ENCODE data around the gene APOC3.
"Not testable (repeated sequence)": the region's sequence is repeated elsewhere in the genome, so short reads cannot be mapped to it uniquely, and the experiment has no call there.

The APOC3 gene

GRCh38 chr11:116801662-116802061 lies 28.0 kb upstream of the APOC3 start:
- not testable (repeated sequence) for DNase-seq (ENCODE audit: low read depth in 2 of 2, low spot score in 1 of 2)

DNA sequence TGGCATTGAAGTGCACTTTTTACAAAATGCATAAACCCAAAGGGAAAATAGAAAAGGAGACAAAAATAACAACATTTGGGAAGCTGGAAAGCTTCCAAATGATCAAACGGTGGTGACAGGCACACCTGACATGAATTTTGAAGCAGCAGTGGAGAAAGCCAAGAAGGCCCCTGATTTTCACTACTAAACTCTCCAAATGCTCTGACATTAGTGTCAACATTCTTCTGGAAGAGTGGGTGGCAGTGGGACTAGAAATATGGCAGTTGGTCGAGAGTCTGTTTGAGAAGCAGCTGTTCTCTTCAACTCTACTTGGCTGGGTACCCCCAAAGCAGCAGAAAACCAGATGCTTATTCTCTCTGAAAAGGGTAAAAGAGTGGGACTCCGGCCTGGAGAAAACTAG lies 25.7 kb upstream of the APOC3 start:
- DNase-seq (ENCODE audit: low read depth in 2 of 2, low spot score in 1 of 2): no peak

GRCh38 chr11:116807601-116808261 lies 22.0 kb upstream of the APOC3 start:
- DNase-seq (ENCODE audit: low read depth in 2 of 2, low spot score in 1 of 2): no peak

DNA sequence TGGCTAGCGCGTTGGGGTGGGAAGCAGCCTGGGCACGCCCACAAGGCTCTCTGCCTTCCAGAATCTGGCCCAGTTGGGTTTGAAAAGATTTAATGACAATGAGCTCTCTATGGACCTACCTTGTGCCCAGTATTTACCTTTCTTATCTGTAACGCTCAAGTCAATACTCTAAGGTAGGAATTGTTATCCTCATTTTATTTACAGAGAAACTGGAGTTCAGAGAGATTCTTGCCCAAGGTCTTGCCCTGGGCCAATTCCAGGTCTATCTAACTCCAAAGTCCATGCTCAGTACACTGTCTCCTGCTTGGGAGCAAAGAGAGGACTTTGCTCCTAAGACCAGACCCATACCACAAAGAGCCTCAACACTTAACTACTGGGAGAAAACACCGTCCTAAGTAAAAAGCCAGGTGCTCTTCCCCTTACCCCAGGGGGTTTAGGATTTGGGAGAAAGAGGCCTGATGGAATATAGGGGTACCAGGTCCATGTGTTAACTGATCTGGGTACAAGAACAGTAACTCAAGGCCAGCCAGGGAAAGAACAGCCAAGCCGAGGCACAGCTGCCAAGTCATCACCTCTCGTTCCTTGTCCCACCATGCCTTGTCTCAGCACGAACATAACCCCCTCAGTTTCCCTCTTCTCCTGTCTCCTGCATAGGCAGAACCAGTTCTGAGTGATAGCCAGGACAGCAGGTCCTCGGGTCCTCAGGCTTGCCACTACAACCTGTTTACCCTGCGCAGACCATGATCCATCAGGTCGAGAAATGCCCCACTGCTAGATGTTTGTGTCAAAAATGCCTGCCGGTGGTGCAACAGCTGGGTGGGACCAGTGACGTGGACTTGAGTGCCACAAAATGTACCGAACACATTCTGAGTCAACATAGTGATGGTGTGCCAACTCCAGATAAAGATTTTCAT lies 21.2 kb upstream of the APOC3 start:
- DNase-seq (ENCODE audit: low read depth in 2 of 2, low spot score in 1 of 2): no peak

DNA sequence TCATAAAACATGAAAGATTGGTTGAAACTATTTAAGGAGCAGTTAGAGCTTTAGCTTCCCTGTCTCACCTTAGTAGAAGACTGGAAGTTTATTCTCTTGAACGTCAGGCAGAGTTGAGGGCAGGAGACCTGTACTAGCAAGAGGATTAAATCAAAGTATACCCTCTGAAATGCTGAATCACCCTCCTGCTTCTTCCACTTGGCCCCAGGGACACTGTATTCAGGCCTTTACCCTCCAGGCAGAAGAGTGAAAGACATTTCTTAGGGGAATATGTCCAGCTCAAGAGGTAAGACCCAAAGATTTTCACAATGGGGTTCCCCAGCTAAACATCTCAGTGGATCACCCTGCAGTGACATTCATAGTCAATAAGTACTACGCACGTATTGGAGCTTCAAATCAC lies 18.5 kb upstream of the APOC3 start:
- no peak for DNase-seq (ENCODE audit: low read depth in 2 of 2, low spot score in 1 of 2)

DNA sequence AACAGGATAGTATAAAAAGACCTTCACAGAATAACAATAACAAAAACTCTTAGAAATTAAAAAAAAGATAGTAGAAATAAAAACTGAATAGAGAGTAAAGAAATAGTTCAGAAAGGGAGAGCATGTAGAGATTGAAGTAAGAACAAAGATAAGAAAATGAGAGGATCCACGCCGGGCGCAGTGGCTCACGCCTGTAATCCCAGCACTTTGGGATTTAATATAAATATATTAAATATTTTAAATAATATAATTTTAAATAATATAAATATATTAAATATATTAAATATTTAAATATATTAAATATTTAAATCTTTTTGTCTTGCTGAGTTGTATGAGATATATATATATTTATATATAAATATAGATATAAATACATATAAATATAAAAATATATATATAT lies 17.6 kb upstream of the APOC3 start:
- DNase-seq (ENCODE audit: low read depth in 2 of 2, low spot score in 1 of 2): no peak

GRCh38 chr11:116813170-116813569 lies 16.5 kb upstream of the APOC3 start:
- DNase-seq (ENCODE audit: low read depth in 2 of 2, low spot score in 1 of 2): no peak

GRCh38 chr11:116813781-116814471 lies 15.8 kb upstream of the APOC3 start:
- no peak for DNase-seq (ENCODE audit: low read depth in 2 of 2, low spot score in 1 of 2)

DNA sequence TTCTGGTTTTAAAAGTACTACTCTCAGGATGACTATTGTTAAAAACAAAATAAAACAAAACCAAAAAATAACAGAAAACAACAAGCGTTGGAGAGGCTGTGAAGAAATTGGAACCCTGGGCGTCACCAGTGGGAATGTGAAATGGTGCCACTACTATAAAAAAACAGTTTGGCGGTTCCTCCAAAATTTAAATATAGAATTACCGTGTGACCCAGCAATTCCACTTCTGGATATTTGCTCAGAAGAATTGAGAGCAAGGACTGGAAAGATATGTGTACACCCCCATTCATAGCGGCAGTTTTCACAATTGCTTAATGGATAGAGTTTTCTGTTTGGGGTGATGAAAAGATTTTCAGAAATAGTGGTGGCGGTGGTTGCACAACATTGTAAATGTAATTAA lies 15.2 kb upstream of the APOC3 start:
- DNase-seq (ENCODE audit: low read depth in 2 of 2, low spot score in 1 of 2): no peak

DNA sequence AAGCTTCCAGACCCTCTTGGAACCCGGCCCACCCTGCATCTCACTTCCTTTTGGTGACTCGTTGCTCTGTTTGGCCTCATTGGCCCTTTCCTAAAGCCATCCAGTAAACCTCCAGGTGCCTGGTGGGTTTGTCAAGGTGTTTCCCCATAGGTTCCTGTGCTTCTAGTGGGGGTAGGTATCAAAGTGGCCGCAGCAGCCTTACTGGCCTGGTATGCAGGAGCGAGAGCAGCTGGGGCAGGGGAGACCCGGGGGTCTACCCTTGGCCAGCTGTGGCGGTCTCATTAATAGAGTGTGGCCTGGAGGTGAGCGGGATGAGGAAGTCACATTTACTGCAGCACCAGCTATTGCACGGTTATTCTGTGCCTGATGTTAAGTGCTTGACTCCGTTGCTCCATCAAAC lies 10.7 kb upstream of the APOC3 start:
- no peak for DNase-seq (ENCODE audit: low read depth in 2 of 2, low spot score in 1 of 2)

DNA sequence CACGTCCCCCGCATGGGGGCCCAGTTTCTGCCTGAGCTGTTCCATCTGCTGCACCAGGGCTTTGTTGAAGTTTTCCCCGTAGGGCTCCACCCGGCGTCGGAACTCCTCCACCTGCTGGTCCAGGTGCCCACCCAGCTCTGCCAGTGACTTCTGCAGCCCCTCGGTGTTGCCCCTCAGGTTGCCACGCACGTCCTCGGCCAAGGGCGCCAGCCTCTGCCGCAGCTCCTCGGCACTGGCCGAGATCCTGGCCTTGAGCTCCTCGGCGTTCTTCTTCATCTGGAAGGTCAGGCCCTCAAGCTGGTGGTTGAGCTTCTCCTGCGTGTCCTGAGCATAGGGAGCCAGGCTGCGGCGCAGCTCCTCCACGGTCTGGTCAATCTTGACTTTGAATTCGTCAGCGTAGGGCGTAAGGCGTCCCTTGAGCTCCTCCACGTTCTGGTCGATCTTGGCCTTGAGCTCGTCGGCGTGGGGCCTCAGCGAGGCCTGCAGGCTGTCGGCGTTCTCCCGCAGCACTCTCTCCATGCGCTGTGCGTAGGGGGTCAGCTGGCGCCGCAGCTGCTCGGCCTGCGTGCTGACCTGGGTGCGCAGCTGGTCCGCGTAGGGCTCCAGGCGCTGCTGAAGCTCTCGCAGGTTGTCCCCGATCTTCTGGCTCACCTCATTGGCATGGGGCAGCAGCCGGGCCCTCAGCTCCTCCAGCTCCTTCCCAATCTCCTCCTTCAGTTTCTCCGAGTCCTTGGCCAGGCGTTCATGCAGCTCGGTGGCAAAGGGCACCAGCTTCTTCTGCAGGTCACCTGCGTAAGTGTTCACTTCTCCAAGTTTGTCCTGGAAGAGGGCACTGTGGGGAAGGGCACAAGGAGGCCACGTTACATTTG lies 8.4 kb upstream of the APOC3 start:
- DNase-seq (ENCODE audit: low read depth in 2 of 2, low spot score in 1 of 2): no peak

DNA sequence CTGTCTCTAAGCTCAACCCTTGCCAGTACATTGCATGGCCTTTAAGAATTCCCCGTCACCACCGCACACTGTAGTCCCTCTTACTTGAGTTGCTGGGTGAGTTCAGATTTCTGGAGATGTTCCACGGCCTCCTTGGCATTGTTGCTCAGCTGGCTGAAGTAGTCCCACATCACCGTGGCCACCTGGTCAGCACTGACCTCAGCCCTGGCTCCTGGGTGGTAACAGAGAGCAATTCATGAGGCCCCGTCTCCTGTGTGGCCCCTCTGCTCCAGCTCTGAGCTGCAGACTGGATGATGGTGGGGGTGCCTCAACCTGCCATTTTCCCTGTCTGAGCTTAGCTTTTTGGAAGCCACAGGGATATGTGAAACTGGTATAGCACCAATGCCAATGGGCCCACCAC lies 7.1 kb upstream of the APOC3 start:
- no peak for DNase-seq (ENCODE audit: low read depth in 2 of 2, low spot score in 1 of 2)

- DNase-seq (ENCODE audit: low read depth in 2 of 2, low spot score in 1 of 2): no peak
Measured at GRCh38 chr11:116823031-116823843, 6.5 kb upstream of the APOC3 start, which contains the start of gene APOA4. Gene APOA4, minus strand, starts transcription at chr11:116823304. Its CDS starts 113 bp downstream, at chr11:116823191.

DNA sequence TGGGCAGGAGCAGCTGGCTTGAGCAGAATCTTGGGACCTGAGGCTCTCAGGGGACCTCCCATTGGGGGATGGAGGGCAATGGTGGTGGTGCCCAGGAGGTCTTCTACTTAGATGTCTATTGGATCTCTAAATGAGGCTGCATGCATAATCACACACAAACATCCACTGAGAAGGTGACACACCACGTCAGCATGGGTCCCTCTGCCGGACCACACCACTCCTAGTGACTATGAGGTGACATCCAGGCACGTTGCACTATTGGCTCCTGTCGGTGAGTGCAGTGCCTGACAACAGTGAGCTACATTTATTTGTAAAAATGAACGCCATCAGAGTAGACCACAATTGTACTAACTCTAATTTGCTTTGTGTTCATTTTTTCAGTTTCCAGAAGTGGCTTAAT lies 4.3 kb upstream of the APOC3 start:
- no peak for DNase-seq (ENCODE audit: low read depth in 2 of 2, low spot score in 1 of 2)

DNA sequence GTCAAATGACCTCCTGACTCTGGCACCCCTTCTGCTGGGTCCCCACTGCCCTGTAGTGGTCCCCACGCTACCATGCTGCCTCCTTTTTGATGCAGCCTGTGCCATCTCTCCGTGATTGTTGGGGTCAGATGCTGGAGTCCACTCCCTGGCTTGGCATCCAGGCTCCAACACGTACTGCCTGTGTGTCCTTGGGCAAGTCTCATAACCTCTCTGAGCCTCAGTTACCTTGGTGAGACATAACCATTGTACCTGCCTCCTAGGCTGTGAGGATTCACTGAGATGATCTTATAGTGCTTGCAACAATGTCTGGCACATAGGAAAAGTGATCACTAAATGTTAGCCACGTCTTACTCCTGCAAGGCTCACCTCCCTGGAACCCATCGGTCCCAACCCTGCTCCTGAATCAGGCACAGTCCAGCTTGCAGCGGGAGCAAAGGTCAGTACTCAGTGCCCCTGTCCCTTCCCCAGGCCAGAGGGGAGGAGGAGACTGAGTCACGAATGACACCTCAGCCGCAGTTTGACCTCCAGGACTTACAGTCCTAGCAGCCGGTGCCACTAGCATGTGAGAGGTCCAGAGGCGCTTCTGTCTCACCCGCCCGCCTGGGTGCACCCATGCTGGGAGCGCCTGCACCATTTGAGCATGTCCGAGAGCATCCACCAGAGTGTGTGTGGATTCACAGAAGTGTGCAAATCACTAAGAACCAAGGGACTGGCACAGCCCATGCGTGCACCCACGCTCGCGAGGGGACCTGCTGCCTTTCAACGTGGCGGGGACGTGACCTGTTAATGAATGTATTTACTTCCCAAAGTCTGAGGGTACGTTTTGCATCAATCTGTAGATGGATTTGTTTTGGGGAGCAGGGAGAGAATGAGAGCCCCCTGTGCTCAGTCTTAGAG lies 3.6 kb upstream of the APOC3 start:
- no peak for DNase-seq (ENCODE audit: low read depth in 2 of 2, low spot score in 1 of 2)

DNA sequence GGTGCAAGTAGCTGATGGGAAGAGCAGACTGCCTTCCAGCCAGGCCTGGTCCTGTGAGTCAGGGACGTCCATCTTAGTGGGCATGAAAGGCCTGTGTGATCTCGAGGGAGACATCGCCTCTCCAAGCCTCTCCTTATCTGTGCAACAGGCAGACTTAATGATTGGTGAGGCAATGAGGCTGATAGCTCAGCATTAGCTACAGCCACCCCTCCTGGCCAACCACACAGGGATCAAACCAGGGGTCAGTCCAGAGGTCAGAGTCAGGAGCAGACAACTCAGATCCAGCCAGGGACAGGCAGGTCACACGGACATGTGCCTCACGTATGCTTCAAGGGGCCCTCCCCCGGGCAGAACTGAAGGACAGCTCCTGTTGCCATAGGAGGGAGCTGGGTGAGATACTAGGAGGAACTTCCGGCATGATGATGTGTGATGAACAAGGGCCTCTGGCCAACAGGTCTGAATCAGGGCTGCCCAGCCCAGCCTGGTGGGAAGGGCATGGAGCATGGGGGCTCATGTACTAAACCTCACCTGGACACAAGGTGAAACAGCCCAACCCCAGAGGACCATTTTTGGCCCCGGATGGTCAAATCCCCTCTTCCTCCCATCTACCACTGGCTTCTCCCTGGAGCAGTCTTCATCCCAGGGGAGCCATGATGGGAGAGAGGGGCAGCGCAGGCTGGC lies 2.8 kb upstream of the APOC3 start:
- DNase-seq (ENCODE audit: low read depth in 2 of 2, low spot score in 1 of 2): no peak

GRCh38 chr11:116827461-116827860 lies 2.2 kb upstream of the APOC3 start:
- DNase-seq (ENCODE audit: low read depth in 2 of 2, low spot score in 1 of 2): no peak
